ENCODE results near the gene DEPDC5. TPM values are rescaled to one million over a fixed set of nuclear protein-coding genes. Genes with fewer than 3 reads are reported as not detected.

The DEPDC5 gene
- total RNA-seq, 2 donors from 2014 or later: 10.9 to 37.5 TPM

DNA sequence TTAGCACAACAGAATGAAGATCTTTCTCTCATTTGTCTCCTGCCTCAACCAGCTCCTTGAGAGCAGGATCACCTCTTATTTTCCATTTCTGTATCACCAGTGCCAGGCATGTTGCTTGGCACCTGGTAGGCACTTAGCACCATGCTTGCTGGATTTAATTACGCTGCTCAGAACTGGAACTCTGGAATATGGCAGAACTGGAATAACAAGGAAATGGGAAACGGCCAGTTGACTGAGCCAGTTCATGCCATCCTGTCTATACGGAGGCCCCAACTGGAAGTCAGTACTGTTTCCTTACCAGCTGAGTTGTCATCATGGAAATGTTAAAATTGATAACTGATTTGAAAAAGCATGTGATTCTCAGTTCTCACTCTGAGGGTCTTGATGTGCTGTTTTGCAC lies 121.0 kb downstream of the DEPDC5 start:
- no peak for DNase-seq (ENCODE audit: low spot score)
- no peaks in the 10 kb centered on the region for H3K36me3 ChIP-seq
- peaks cover 4% of the 10 kb centered on the region for H3K4me1 ChIP-seq (replicated peaks)
- intact Hi-C loops (cut with DNase I): no loop called here
- TF ChIP-seq, protein P1, sequence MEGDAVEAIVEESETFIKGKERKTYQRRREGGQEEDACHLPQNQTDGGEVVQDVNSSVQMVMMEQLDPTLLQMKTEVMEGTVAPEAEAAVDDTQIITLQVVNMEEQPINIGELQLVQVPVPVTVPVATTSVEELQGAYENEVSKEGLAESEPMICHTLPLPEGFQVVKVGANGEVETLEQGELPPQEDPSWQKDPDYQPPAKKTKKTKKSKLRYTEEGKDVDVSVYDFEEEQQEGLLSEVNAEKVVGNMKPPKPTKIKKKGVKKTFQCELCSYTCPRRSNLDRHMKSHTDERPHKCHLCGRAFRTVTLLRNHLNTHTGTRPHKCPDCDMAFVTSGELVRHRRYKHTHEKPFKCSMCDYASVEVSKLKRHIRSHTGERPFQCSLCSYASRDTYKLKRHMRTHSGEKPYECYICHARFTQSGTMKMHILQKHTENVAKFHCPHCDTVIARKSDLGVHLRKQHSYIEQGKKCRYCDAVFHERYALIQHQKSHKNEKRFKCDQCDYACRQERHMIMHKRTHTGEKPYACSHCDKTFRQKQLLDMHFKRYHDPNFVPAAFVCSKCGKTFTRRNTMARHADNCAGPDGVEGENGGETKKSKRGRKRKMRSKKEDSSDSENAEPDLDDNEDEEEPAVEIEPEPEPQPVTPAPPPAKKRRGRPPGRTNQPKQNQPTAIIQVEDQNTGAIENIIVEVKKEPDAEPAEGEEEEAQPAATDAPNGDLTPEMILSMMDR (IDR thresholded peaks at IDR 0.05): no peak
- TF ChIP-seq POLR2AphosphoS5 (IDR thresholded peaks at IDR 0.05) (no peak), POLR2A (IDR thresholded peaks at IDR 0.05) (no peak)
- 44% methylated on average over 3 of the region's 3 CpGs for WGBS
- H3K27ac ChIP-seq: no peak overlapping the region
- no peak overlapping the region for H3K4me3 ChIP-seq
- no peaks in the 10 kb centered on the region for H3K9me3 ChIP-seq
- H3K27me3 ChIP-seq (replicated peaks; ENCODE audit: insufficient read depth): no peaks in the 10 kb centered on the region

DNA sequence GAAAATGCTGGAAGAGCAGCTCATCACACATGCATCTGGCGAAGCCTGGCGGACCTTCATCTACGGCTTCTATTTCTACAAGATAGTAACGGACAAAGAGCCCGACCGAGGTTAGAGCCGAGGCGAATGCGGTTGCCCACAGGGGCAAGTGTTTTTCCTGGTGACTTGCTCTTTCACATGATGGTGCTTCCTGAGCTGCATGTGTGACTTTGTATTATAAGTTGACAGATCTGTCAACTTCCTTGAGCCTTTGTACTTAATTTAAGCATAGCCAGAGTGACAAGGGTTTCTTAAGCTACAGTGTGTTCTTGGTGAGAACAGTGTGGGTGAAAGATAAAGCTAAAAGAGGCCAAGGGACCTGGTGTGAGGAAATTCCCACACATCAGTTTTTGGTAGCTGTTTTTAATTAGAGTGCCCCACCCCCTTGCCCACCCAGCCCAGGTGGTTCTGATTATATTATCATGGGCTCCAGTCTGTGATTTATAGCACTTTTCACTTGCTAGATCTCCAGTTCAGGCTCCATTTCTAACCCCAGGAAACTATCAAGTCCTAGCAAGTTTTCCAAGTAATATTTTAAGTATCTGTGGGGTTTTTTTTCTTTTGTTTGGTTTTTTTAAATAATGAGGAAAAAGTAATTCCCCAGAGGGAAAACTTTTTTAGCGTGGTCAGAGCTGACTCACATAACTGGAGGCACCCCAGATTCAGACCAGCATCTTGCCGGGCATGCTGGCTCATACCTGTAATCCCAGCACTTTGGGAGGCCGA lies 122.5 kb downstream of the DEPDC5 start:
- no peaks in the 10 kb centered on the region for H3K36me3 ChIP-seq
- no peak overlapping the region for H3K4me3 ChIP-seq
- no peak overlapping the region for H3K27ac ChIP-seq
- TF ChIP-seq POLR2AphosphoS5 (IDR thresholded peaks at IDR 0.05) (no peak), POLR2A (IDR thresholded peaks at IDR 0.05) (no peak)
- TF ChIP-seq, protein P1 (IDR thresholded peaks at IDR 0.05): no peak
- no peak for DNase-seq (ENCODE audit: low spot score)
- 83% methylated on average over 12 of the region's 12 CpGs for WGBS
- no peaks in the 10 kb centered on the region for H3K9me3 ChIP-seq
- no peaks in the 10 kb centered on the region for H3K4me1 ChIP-seq (replicated peaks)
- intact Hi-C loops (cut with DNase I): no loop called here
- no peaks in the 10 kb centered on the region for H3K27me3 ChIP-seq (replicated peaks; ENCODE audit: insufficient read depth)

DNA sequence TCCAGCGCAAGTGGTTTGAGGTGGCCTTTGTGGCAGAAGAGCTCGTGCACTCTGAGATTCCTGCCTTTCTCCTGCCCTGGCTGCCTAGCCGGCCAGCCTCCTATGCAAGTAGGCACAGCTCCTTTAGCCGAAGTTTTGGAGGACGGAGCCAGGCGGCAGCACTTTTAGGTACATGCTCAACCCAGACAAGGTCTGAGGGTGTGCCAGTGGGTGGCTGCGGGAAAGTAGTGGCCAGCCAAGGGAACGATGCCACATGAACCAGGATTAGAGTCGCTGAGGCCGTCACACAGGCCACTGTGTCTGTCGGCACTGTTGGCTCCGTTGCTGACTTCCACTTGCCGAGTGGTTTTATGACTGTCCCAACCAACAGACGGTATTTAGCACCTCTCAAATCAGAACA lies 125.8 kb downstream of the DEPDC5 start:
- no peaks in the 10 kb centered on the region for H3K27me3 ChIP-seq (replicated peaks; ENCODE audit: insufficient read depth)

DNA sequence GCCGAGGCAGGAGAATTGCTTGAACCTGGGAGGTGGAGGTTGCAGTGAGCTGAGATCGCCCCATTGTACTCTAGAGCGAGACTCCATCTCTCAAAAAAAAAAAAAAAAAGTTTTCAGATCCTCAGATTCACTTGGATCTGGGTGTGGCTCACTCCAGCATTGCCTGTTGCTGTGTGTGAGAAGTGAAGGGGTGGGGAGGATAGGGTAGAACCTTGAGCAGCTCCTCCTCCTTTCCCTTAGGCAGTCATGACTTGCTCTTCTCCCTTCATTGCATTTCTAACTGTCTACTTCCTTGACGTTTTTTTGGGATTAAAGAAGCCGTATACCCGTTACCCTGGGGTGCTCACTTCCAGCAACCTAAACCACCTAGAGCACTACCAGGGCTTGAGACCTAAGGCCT lies 127.4 kb downstream of the DEPDC5 start:
- no peaks in the 10 kb centered on the region for H3K36me3 ChIP-seq
- TF ChIP-seq POLR2A (IDR thresholded peaks at IDR 0.05): no peak
- TF ChIP-seq, protein P1 (IDR thresholded peaks at IDR 0.05): no peak
- no peak for TF ChIP-seq POLR2AphosphoS5 (IDR thresholded peaks at IDR 0.05)
- no peaks in the 10 kb centered on the region for H3K9me3 ChIP-seq
- intact Hi-C loops (cut with DNase I): no loop called here
- H3K4me3 ChIP-seq: no peak overlapping the region
- no peaks in the 10 kb centered on the region for H3K27me3 ChIP-seq (replicated peaks; ENCODE audit: insufficient read depth)
- H3K4me1 ChIP-seq (replicated peaks): no peaks in the 10 kb centered on the region
- 89% methylated on average over 6 of the region's 6 CpGs for WGBS
- no peak for DNase-seq (ENCODE audit: low spot score)
- H3K27ac ChIP-seq: no peak overlapping the region

More for the DNA sequence above, 125.8 kb downstream of the DEPDC5 start:
- WGBS: 87% methylated on average over 14 of the region's 14 CpGs
- no peak for DNase-seq (ENCODE audit: low spot score)
- TF ChIP-seq, protein P1 (IDR thresholded peaks at IDR 0.05): no peak
- no peak for TF ChIP-seq POLR2A (IDR thresholded peaks at IDR 0.05)
- TF ChIP-seq POLR2AphosphoS5 (IDR thresholded peaks at IDR 0.05): no peak
- no peak overlapping the region for H3K4me3 ChIP-seq
- H3K4me1 ChIP-seq (replicated peaks): no peaks in the 10 kb centered on the region
- H3K27ac ChIP-seq: no peak overlapping the region
- no peaks in the 10 kb centered on the region for H3K9me3 ChIP-seq
- no peaks in the 10 kb centered on the region for H3K36me3 ChIP-seq
- intact Hi-C loops (cut with DNase I): no loop called here

DNA sequence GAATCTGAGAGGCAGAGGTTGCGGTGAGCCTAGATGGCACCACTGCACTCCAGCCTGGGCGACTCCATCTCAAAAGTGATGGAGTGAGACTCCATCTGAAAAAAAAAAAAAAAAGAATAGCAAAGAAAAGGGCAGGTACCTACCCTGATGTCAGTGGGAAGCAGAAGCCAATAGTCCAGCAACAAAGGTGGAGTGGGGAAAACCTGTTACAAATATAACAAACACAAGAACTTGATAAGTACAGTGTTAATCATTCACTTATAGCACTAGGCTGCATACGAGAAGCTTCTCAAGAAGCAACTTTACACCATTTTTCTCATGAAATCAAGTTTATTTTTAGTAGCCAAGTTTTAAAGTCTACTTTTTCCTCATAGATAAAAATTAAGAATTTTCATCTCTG lies 128.0 kb downstream of the DEPDC5 start:
- TF ChIP-seq POLR2AphosphoS5 (IDR thresholded peaks at IDR 0.05) (no peak), POLR2A (IDR thresholded peaks at IDR 0.05) (no peak)
- TF ChIP-seq, protein P1 (IDR thresholded peaks at IDR 0.05): no peak
- no peaks in the 10 kb centered on the region for H3K36me3 ChIP-seq
- H3K4me1 ChIP-seq (replicated peaks): no peaks in the 10 kb centered on the region
- H3K27ac ChIP-seq: no peak overlapping the region
- DNase-seq (ENCODE audit: low spot score): no peak
- no peak overlapping the region for H3K4me3 ChIP-seq
- intact Hi-C loops (cut with DNase I): no loop called here
- no peaks in the 10 kb centered on the region for H3K27me3 ChIP-seq (replicated peaks; ENCODE audit: insufficient read depth)
- 94% methylated on average over 3 of the region's 3 CpGs for WGBS
- no peaks in the 10 kb centered on the region for H3K9me3 ChIP-seq
